ENCODE data around the gene IGLL1. TPM values are rescaled to one million over a fixed set of nuclear protein-coding genes. Genes with fewer than 3 reads are reported as not detected.
"Not testable (repeated sequence)": the region's sequence is repeated elsewhere in the genome, so short reads cannot be mapped to it uniquely, and the experiment has no call there.

The IGLL1 gene
- total RNA-seq: not detected

DNA sequence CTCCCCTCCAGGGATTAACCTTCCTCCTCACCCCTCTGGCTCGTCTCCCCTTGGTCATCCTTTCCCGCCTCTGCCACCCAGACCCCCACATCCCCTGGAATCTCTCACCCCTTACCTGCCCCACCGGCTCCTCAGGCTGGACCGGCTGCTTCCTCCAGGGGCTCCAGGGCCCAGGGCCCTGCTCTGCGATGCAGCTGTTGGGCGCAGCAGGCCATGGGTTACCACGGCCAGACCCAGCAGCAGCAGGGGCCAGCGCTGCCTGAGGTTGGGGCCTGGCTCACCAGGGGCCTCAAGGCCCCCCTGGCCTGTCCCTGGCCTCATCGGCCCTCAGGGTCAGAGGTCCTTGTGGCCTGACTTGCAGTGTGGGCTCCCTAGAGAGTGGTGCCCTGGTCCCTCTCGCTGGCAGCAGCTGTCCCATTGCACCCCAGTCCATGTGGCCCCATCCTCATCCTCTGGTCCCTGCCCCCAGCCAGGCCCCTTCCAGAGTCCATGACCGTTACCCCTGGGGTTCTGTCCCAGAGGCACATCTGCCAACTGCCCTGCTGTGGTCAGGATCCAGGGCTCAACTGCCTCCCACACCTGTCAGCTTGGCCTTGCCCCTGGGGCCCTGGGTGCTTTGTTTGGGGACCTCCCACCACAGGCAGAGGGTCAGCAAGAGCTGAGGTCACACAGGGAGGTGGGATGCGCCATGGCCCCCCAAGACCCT is at the start of gene IGLL1:
TSS of gene IGLL1 (minus strand) at position 421 of the 706 bp plus-strand sequence. CDS start at position 321, 100 bp downstream.
- TF ChIP-seq POLR2A (IDR thresholded peaks at IDR 0.05) (no peak), CTCF (IDR thresholded peaks at IDR 0.05) (no peak), POLR2AphosphoS5 (IDR thresholded peaks at IDR 0.05; ENCODE audit: insufficient read depth in 1 of 2, low read depth in 1 of 2) (no peak)
- Histone ChIP-seq H3K4me3 (no peak within 1 kb of the TSS), H3K27me3 (no peaks in the 10 kb centered on the region), H3K9me3 (no peaks in the 10 kb centered on the region), H3K27ac (no peak within 1 kb of the TSS), H3K36me3 (no peaks in the 10 kb centered on the region), H3K4me1 (no peaks in the 10 kb centered on the region)
- DNase-seq (ENCODE audit: extremely low spot score in 2 of 2): no peak
- intact Hi-C loops (cut with DNase I): no loop called here

DNA sequence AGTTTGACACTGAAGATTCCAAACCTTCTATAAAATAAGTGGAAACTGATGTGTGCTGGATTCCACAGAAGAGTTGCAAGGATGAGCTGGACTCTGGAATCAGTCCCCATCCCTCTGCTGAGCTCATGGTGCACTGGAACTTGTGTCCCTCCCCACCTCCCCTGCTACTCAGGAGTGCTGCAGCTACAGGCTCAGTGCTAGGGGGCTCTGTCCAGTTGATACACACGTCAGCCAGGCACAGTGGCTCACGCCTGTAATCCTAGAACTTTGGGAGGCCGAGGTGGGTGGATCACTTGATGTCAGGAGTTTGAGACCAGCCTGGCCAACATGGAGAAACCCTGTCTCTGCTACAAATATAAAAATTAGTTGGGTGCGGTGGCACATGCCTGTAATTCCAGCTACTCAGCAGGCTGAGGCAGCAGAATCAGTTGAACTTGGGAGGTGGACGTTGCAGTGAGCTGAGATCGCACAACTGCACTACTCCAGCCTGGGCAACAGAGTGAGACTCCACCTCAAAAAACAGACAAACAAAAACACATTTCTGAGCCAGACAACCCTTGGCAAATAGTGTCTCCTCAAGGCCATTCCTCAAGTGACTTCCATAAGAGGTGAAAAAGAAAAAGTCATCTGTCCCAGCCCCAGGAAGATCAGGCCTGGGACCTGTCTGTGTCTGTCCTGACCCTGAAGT is 48.1 kb upstream of the IGLL1 start:
- DNase-seq (ENCODE audit: extremely low spot score in 2 of 2); H3K4me1 ChIP-seq; H3K27me3 ChIP-seq; intact Hi-C loops (cut with DNase I); H3K9me3 ChIP-seq; H3K36me3 ChIP-seq; H3K4me3 ChIP-seq; H3K27ac ChIP-seq: not testable (repeated sequence)

DNA sequence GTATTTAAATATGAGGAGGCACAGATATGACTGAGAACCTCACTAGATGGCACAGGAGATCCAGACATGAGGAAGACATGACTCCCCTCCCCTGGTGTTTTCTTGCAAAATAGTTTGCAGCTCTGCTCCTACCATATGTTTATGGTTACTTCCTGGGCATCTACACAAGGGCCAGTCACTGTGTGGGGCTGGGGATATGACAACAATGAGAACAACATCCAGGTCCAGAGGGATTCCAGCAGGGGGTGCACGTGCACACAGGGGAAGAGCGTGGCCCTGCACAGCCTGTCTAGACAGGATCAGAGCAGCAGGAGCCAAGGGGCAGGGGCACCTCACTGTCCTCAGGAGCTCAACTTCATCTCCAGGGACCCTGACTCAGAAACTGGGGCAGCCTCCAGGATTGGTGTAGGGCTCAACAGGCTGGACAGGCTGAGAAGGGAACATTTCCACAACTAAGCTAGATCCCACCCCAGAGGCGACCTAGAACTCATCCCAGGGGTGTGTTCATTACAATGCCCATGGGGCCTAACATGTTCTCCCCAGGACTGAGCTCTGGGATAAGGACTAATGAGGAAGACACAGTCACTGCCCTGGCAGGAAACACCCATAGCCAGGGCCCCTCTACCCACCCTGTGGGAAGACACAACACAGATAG is 47.4 kb upstream of the IGLL1 start:
- H3K9me3 ChIP-seq; H3K4me1 ChIP-seq; H3K36me3 ChIP-seq; H3K4me3 ChIP-seq; DNase-seq (ENCODE audit: extremely low spot score in 2 of 2); H3K27ac ChIP-seq; intact Hi-C loops (cut with DNase I); H3K27me3 ChIP-seq: not testable (repeated sequence)

- DNase-seq (ENCODE audit: extremely low spot score in 2 of 2): no peak
- H3K4me3 ChIP-seq: no peak overlapping the region
- H3K27me3 ChIP-seq: no peaks in the 10 kb centered on the region
- H3K36me3 ChIP-seq: no peaks in the 10 kb centered on the region
- no peaks in the 10 kb centered on the region for H3K4me1 ChIP-seq
- no peak for TF ChIP-seq CTCF (IDR thresholded peaks at IDR 0.05)
- no peak for TF ChIP-seq POLR2A (IDR thresholded peaks at IDR 0.05)
- no peak for TF ChIP-seq POLR2AphosphoS5 (IDR thresholded peaks at IDR 0.05; ENCODE audit: insufficient read depth in 1 of 2, low read depth in 1 of 2)
- no peak overlapping the region for H3K27ac ChIP-seq
- intact Hi-C loops (cut with DNase I): no loop called here
- H3K9me3 ChIP-seq: no peaks in the 10 kb centered on the region
Measured at GRCh38 chr22:23626286-23626975, 46.3 kb upstream of the IGLL1 start.

- Histone ChIP-seq H3K27me3 (no peaks in the 10 kb centered on the region), H3K27ac (no peak overlapping the region), H3K36me3 (no peaks in the 10 kb centered on the region), H3K4me3 (no peak overlapping the region), H3K4me1 (no peaks in the 10 kb centered on the region), H3K9me3 (no peaks in the 10 kb centered on the region)
- intact Hi-C loops (cut with DNase I): no loop called here
- TF ChIP-seq POLR2AphosphoS5 (IDR thresholded peaks at IDR 0.05; ENCODE audit: insufficient read depth in 1 of 2, low read depth in 1 of 2) (no peak), CTCF (IDR thresholded peaks at IDR 0.05) (no peak)
- no peak for DNase-seq (ENCODE audit: extremely low spot score in 2 of 2)
Measured at GRCh38 chr22:23622634-23623033, 42.5 kb upstream of the IGLL1 start.

DNA sequence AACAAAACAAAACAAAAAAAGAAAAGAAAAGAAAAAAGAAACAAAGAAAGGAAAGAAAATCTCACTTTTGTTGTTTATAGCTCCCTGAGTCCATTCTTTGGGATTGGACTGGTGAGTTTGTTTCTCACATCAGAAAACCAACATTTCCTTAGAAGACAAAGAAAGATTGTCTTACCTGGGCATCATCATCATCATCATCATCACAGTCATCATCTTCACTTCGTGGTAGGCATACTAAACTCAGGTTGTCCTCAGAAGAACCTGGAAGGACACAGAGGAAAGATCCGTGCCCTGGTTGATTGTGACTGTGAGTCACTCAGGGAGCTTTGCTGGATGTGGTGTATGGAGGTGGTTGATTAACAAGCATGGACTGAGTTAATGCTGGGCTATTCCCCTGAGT is 41.8 kb upstream of the IGLL1 start:
- H3K27me3 ChIP-seq; H3K9me3 ChIP-seq; intact Hi-C loops (cut with DNase I); H3K36me3 ChIP-seq; H3K27ac ChIP-seq; H3K4me3 ChIP-seq; H3K4me1 ChIP-seq; DNase-seq (ENCODE audit: extremely low spot score in 2 of 2): not testable (repeated sequence)

Measured in vagina (tissue), 2 donors.